Left cardiac atrium (tissue), 4 donors: ENCODE data around the gene PRR36. TPM values are rescaled to one million over a fixed set of nuclear protein-coding genes. Genes with fewer than 3 reads are reported as not detected.
A peak's percentile ranks its signal among the peaks of the same experiment; 100 is the strongest.

Experiments used
- ATAC-seq, 2 donors: fragments of 200-7000 bp; cut with Tn5 transposase; one replicate each; pipeline ENCODE4 v1.9.1; 2020; ENCODE audit warnings: mild to moderate bottlenecking in 2 of 2, moderate library complexity in 2 of 2
- DNase-seq: peaks from one replicate; pipeline ENCODE4 v3.0.0-alpha.2; 2020
- intact Hi-C, 2 donors: fragments of 100-400 bp; cut with DNase I; formaldehyde crosslinking; loops; one replicate each; pipeline versions ENCODE4 v1.14.1 to v1.15.1; 2022 to 2023
- total RNA-seq, 2 donors: library from RNA; stranded (reverse); fragmentation: NEBNext Ultra II Directional; extraction: Animal tissue kit (Norgen Biotek cat#: 25700); gene quantifications; one replicate each; pipeline ENCODE4 v1.2.1, GENCODE V29; 2021
- donor health status: DM: no; HTN: yes; CAD: no.
- donor health status: DM: no; HTN: yes; CAD: no; lungs with severe emphysema.
- donor health status: DM: yes; HTN: yes; CAD: no.
- donor health status: Dilated cardiomyopathy.

Gene PRR36
- total RNA-seq, 2 donors from 2014 or later, result 0.10 to 0.24 TPM

- no peak for DNase-seq
- no peak for ATAC-seq
- intact Hi-C loops, result no loop called here
These were observed 5.1 kb upstream of the PRR36 start for GRCh38 chr19:7879111-7879807.

- DNase-seq (no peak), ATAC-seq (no peak)
- intact Hi-C loops, result no loop called here
These were observed 3.2 kb upstream of the PRR36 start for GRCh38 chr19:7877249-7877836.

- intact Hi-C loops, result no loop called here
- no peak for ATAC-seq
- no peak for DNase-seq
These were observed 695 bp upstream of the PRR36 start for GRCh38 chr19:7874897-7875273.

- ATAC-seq, result no peak
- intact Hi-C loops, result no loop called here
- DNase-seq, result no peak
These were observed 700 bp downstream of the PRR36 start for GRCh38 chr19:7873304-7874075.

GRCh38 chr19:7872306-7873204, 1.6 kb downstream of the PRR36 start:
- ATAC-seq, result no peak
- intact Hi-C loops, result no loop called here
- DNase-seq, result no peak

- intact Hi-C loops, result no loop called here
- DNase-seq (peak; percentile 88), ATAC-seq (peak; percentile 57 to 61)
These were observed 2.5 kb downstream of the PRR36 start for GRCh38 chr19:7871437-7872305.

GRCh38 chr19:7870571-7871436, 3.4 kb downstream of the PRR36 start:
- ATAC-seq (peak in 1 of 2 donors; percentile 2), DNase-seq (peak; percentile 56)
- intact Hi-C loops, result no loop called here

- DNase-seq (peak; percentile 53), ATAC-seq (peak; percentile 10 to 18)
- intact Hi-C loops, result no loop called here
These were observed 4.2 kb downstream of the PRR36 start for GRCh38 chr19:7869910-7870511.

GRCh38 chr19:7869453-7869909, 4.7 kb downstream of the PRR36 start:
- intact Hi-C loops, result no loop called here
- ATAC-seq (peak; percentile 65 to 67), DNase-seq (peak; percentile 65)

- peak; percentile 67 to 70 for ATAC-seq
- intact Hi-C loops, result no loop called here
- DNase-seq, result peak; percentile 75
These were observed 5.3 kb downstream of the PRR36 start for GRCh38 chr19:7868671-7869452.

GRCh38 chr19:7868326-7868670, 5.9 kb downstream of the PRR36 start:
- ATAC-seq, result no peak
- intact Hi-C loops, result no loop called here
- no peak for DNase-seq

- no peak for ATAC-seq
- intact Hi-C loops, result no loop called here
- DNase-seq, result no peak
These were observed 6.9 kb downstream of the PRR36 start for GRCh38 chr19:7867092-7867844.

- intact Hi-C loops, result no loop called here
- DNase-seq, result no peak
- ATAC-seq, result no peak
These were observed 7.6 kb downstream of the PRR36 start for GRCh38 chr19:7866399-7867091.

GRCh38 chr19:7865262-7865911, 8.8 kb downstream of the PRR36 start:
- intact Hi-C loops, result no loop called here
- no peak for ATAC-seq
- DNase-seq, result no peak

- ATAC-seq (no peak), DNase-seq (no peak)
- intact Hi-C loops, result no loop called here
These were observed 9.5 kb downstream of the PRR36 start for GRCh38 chr19:7864690-7865074.
